ENCODE data around the gene MTA2.
A peak's percentile ranks its signal among the peaks of the same experiment; 100 is the strongest.

GRCh38 chr11:62645946-62646824 is 44.5 kb upstream of the MTA2 start, which contains the start of gene GANAB:
- no peak for TF ChIP-seq EP300 (IDR thresholded peaks at IDR 0.05)
- TF ChIP-seq POLR2A (IDR thresholded peaks at IDR 0.05): peak; percentile 81
- TF ChIP-seq, protein P1, sequence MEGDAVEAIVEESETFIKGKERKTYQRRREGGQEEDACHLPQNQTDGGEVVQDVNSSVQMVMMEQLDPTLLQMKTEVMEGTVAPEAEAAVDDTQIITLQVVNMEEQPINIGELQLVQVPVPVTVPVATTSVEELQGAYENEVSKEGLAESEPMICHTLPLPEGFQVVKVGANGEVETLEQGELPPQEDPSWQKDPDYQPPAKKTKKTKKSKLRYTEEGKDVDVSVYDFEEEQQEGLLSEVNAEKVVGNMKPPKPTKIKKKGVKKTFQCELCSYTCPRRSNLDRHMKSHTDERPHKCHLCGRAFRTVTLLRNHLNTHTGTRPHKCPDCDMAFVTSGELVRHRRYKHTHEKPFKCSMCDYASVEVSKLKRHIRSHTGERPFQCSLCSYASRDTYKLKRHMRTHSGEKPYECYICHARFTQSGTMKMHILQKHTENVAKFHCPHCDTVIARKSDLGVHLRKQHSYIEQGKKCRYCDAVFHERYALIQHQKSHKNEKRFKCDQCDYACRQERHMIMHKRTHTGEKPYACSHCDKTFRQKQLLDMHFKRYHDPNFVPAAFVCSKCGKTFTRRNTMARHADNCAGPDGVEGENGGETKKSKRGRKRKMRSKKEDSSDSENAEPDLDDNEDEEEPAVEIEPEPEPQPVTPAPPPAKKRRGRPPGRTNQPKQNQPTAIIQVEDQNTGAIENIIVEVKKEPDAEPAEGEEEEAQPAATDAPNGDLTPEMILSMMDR (IDR thresholded peaks at IDR 0.05): no peak
